GM19238 (cell line): ENCODE data around the gene GIPC3.

Experiments used
- DNase-seq: peaks from one replicate; pipeline ENCODE4 v3.0.0; 2011; ENCODE audit warnings: low spot score; ENCODE audit not compliant: insufficient read length

Gene GIPC3

GRCh38 chr19:3636962-3637361, 51.7 kb downstream of the GIPC3 start:
- DNase-seq: no peak

- no peak for DNase-seq
Observed at GRCh38 chr19:3637621-3638020, 52.3 kb downstream of the GIPC3 start.

GRCh38 chr19:3638208-3639193, 53.2 kb downstream of the GIPC3 start:
- no peak for DNase-seq

GRCh38 chr19:3639479-3639878, 54.2 kb downstream of the GIPC3 start:
- no peak for DNase-seq

GRCh38 chr19:3641515-3642269, 56.4 kb downstream of the GIPC3 start:
- no peak for DNase-seq

GRCh38 chr19:3642296-3642695, 57.0 kb downstream of the GIPC3 start:
- DNase-seq: no peak
